Neural cell (in vitro differentiated cells): ENCODE results near the gene PPP3R1. TPM values are rescaled to one million over a fixed set of nuclear protein-coding genes. Genes with fewer than 3 reads are reported as not detected.

ENCODE experiments used
- H2AFZ ChIP-seq: fragments of 200-600, 300-800 bp; sonication (generic), shearing (Covaris generic); 2 replicates; pipeline ENCODE4 v1.6.0; 2014; ENCODE audit warnings: low read depth, mild to moderate bottlenecking, antibody characterized with exemption, low read length, moderate library complexity
- H3F3A ChIP-seq: fragments of 200-600 bp; shearing (Covaris generic); 2 replicates; pipeline ENCODE4 v1.6.1; 2016; ENCODE audit warnings: mild to moderate bottlenecking, moderate library complexity, mixed read lengths, antibody characterized with exemption, low read length; ENCODE audit not compliant: insufficient read depth, poor library complexity, severe bottlenecking
- H3K27ac ChIP-seq: fragments of 200-600, 300-800 bp; sonication (generic), shearing (Covaris generic); 2 replicates; pipeline ENCODE4 v1.5.1; 2014; ENCODE audit warnings: mild to moderate bottlenecking, low read length, moderate library complexity
- H3K27me3 ChIP-seq: fragments of 300-800, 200-600 bp; sonication (generic), shearing (Covaris generic); 2 replicates; pipeline ENCODE4 v1.6.0; 2014; ENCODE audit warnings: mild to moderate bottlenecking, low read depth, low read length, moderate library complexity; ENCODE audit not compliant: insufficient read depth
- H3K36me3 ChIP-seq: fragments of 300-800, 200-600 bp; sonication (generic), shearing (Covaris generic); 2 replicates; pipeline ENCODE4 v1.5.1; 2014; ENCODE audit warnings: mild to moderate bottlenecking, antibody characterized with exemption, low read length, moderate library complexity; ENCODE audit not compliant: insufficient read depth
- H3K4me2 ChIP-seq: fragments of 300-800, 200-600 bp; sonication (generic), shearing (Covaris generic); 2 replicates; pipeline ENCODE4 v1.6.0; 2014; ENCODE audit warnings: mild to moderate bottlenecking, low read length
- H3K4me3 ChIP-seq: fragments of 300-800, 200-600 bp; sonication (generic), shearing (Covaris generic); 2 replicates; pipeline ENCODE4 v1.5.1; 2014; ENCODE audit warnings: mild to moderate bottlenecking, low read length, moderate library complexity
- H3K79me2 ChIP-seq: fragments of 200-600 bp; shearing (Covaris generic); replicated peaks from 2 replicates; pipeline ENCODE4 v1.6.0; 2014; ENCODE audit warnings: mild to moderate bottlenecking, low read length, moderate library complexity; ENCODE audit not compliant: insufficient read depth
- H3K9ac ChIP-seq: fragments of 300-800, 200-600 bp; sonication (generic), shearing (Covaris generic); 2 replicates; pipeline ENCODE4 v1.6.1; 2016; ENCODE audit warnings: mild to moderate bottlenecking, low read length, mixed read lengths
- H3K9me2 ChIP-seq: fragments of 200-600 bp; shearing (Covaris generic); 2 replicates; pipeline ENCODE4 v1.6.1; 2016; ENCODE audit warnings: mild to moderate bottlenecking, low read length, mixed read lengths; ENCODE audit not compliant: insufficient read depth
- H3K9me3 ChIP-seq: fragments of 200-600, 300-800 bp; sonication (generic), shearing (Covaris generic); 2 replicates; pipeline ENCODE4 v1.6.1; 2016; ENCODE audit warnings: mild to moderate bottlenecking, mixed run types, low read length, moderate library complexity, mixed read lengths
- H4K20me1 ChIP-seq: fragments of 200-600 bp; shearing (Covaris generic); 2 replicates; pipeline ENCODE4 v1.6.1; 2016; ENCODE audit warnings: mild to moderate bottlenecking, mixed run types; ENCODE audit not compliant: insufficient read depth
- EP300 ChIP-seq: fragments of 450-650 bp; conservative IDR thresholded peaks from 2 replicates; pipeline ENCODE4 v1.6.1; 2014; ENCODE audit warnings: antibody characterized with exemption, mild to moderate bottlenecking, moderate library complexity; ENCODE audit not compliant: poor library complexity, severe bottlenecking
- EZH2 ChIP-seq: fragments of 200-600, 300-800 bp; shearing (Covaris generic), sonication (generic); IDR thresholded peaks from 2 replicates; pipeline ENCODE4 v1.6.1; 2014; ENCODE audit warnings: antibody characterized with exemption, low read length, borderline replicate concordance, mild to moderate bottlenecking; ENCODE audit not compliant: insufficient read depth, poor library complexity, severe bottlenecking
- MXI1 ChIP-seq: fragments of 450-650 bp; conservative IDR thresholded peaks from 2 replicates; pipeline ENCODE4 v1.6.1; 2014; ENCODE audit warnings: antibody characterized with exemption, mild to moderate bottlenecking; ENCODE audit not compliant: poor library complexity, severe bottlenecking
- POLR2AphosphoS5 ChIP-seq: IDR thresholded peaks from 2 replicates; pipeline ENCODE4 v1.6.1; 2012
- RAD21 ChIP-seq: fragments of 450-650 bp; conservative IDR thresholded peaks from 2 replicates; pipeline ENCODE4 v1.6.1; 2014; ENCODE audit warnings: antibody characterized with exemption, mild to moderate bottlenecking, moderate library complexity
- SMC3 ChIP-seq: fragments of 450-650 bp; conservative IDR thresholded peaks from 2 replicates; pipeline ENCODE4 v1.6.1; 2014; ENCODE audit warnings: antibody characterized with exemption, mild to moderate bottlenecking, moderate library complexity; ENCODE audit not compliant: poor library complexity
- TAF1 ChIP-seq: IDR thresholded peaks from 2 replicates; pipeline ENCODE4 v1.6.1; 2012; ENCODE audit warnings: low read depth
- polyA plus RNA-seq: library from polyadenylated mRNA; depleted of rRNA; stranded (reverse); fragments of >200 nt; gene quantifications from 2 replicates; pipeline ENCODE4 v1.2.3, GENCODE V29; 2014
- TF ChIP-seq, protein P1 (sequence below): IDR thresholded peaks from 2 replicates; pipeline ENCODE4 v1.6.1; 2012; ENCODE audit warnings: borderline replicate concordance
- TF ChIP-seq, protein P2 (sequence below): fragments of 450-650 bp; IDR thresholded peaks from 2 replicates; pipeline ENCODE4 v1.5.1; 2014; ENCODE audit warnings: antibody characterized with exemption, mild to moderate bottlenecking, moderate library complexity; ENCODE audit not compliant: poor library complexity, severe bottlenecking

Gene PPP3R1
- polyA plus RNA-seq, 1 donor from 2014 or later, result 45.3 TPM

DNA sequence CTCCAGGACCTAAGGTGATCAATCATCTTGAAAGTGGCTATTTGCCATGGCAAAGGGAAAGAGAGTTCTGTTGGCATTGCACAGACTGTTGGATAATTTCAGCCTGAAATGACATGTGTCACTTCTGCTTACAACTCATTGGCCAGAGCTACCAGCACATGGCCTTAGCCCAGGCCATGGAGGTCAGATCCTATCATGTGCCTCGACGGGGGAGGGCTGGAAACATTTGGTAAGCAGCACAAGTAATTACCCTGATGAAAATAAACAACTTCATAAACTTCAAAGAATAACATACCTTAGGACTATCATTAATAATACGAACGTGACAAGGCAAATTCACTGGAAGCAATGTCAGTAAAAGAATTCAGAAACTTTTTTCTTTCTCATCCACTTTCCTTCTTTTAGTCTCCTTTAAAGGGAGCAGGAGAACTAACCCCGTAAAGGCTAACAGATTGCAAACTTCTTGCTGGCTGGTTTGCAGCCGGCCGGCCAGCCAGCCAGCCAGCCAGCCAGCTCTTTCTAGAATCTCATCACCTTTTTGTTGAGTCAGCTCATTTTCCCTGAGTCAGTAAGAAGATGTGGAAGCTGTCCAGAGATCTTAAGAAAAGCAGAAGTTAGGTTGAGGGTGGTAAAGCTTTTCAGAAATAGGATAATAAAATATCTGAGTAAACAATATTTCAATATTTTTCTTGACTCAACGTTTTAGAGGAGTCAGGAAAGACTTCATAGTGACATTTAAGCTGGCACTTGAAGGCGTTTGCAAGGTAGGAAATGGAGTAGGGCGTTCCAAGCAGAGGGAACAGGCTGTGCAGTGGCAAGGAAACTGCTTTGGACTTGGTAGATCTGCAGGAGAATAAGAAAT lies 35.5 kb upstream of the PPP3R1 start:
- Histone ChIP-seq H3K79me2 (no peaks in the 10 kb centered on the region), H3F3A (no peaks in the 10 kb centered on the region), H2AFZ (no peak overlapping the region), H3K9ac (no peak overlapping the region), H4K20me1 (no peaks in the 10 kb centered on the region), H3K27me3 (no peaks in the 10 kb centered on the region), H3K9me3 (no peaks in the 10 kb centered on the region), H3K36me3 (no peaks in the 10 kb centered on the region), H3K27ac (no peak overlapping the region), H3K4me3 (no peak overlapping the region), H3K4me2 (no peak overlapping the region), H3K9me2 (no peaks in the 10 kb centered on the region)
- no peak for TF ChIP-seq MXI1
- TF ChIP-seq RAD21, result no peak
- TF ChIP-seq POLR2AphosphoS5, result no peak
- TF ChIP-seq, protein P1, sequence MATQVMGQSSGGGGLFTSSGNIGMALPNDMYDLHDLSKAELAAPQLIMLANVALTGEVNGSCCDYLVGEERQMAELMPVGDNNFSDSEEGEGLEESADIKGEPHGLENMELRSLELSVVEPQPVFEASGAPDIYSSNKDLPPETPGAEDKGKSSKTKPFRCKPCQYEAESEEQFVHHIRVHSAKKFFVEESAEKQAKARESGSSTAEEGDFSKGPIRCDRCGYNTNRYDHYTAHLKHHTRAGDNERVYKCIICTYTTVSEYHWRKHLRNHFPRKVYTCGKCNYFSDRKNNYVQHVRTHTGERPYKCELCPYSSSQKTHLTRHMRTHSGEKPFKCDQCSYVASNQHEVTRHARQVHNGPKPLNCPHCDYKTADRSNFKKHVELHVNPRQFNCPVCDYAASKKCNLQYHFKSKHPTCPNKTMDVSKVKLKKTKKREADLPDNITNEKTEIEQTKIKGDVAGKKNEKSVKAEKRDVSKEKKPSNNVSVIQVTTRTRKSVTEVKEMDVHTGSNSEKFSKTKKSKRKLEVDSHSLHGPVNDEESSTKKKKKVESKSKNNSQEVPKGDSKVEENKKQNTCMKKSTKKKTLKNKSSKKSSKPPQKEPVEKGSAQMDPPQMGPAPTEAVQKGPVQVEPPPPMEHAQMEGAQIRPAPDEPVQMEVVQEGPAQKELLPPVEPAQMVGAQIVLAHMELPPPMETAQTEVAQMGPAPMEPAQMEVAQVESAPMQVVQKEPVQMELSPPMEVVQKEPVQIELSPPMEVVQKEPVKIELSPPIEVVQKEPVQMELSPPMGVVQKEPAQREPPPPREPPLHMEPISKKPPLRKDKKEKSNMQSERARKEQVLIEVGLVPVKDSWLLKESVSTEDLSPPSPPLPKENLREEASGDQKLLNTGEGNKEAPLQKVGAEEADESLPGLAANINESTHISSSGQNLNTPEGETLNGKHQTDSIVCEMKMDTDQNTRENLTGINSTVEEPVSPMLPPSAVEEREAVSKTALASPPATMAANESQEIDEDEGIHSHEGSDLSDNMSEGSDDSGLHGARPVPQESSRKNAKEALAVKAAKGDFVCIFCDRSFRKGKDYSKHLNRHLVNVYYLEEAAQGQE, result no peak
- TF ChIP-seq, protein P2, sequence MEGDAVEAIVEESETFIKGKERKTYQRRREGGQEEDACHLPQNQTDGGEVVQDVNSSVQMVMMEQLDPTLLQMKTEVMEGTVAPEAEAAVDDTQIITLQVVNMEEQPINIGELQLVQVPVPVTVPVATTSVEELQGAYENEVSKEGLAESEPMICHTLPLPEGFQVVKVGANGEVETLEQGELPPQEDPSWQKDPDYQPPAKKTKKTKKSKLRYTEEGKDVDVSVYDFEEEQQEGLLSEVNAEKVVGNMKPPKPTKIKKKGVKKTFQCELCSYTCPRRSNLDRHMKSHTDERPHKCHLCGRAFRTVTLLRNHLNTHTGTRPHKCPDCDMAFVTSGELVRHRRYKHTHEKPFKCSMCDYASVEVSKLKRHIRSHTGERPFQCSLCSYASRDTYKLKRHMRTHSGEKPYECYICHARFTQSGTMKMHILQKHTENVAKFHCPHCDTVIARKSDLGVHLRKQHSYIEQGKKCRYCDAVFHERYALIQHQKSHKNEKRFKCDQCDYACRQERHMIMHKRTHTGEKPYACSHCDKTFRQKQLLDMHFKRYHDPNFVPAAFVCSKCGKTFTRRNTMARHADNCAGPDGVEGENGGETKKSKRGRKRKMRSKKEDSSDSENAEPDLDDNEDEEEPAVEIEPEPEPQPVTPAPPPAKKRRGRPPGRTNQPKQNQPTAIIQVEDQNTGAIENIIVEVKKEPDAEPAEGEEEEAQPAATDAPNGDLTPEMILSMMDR, result no peak
- TF ChIP-seq TAF1, result no peak
- TF ChIP-seq EP300, result no peak
- no peak for TF ChIP-seq EZH2
- no peak for TF ChIP-seq SMC3

DNA sequence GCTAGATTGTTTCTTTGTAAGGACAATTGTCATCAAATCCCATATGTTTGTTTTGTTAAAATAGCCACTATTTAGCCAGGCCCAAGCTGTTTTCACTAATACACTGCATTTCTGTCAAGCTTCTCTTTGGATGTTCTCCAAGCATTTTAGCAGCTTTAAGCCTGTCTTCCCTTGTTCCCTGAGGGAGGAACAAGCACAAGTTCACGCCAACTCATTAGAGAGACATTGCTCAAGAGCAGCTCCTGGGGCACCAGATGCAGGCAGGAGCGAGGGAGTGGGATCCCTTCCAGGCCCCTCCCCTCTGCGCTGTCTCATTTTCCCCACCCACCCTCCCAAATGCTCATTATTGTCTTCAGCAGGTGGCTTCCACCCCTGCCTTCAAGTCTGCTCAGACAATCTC lies 32.6 kb upstream of the PPP3R1 start:
- H3K79me2 ChIP-seq, result no peaks in the 10 kb centered on the region
- no peak overlapping the region for H2AFZ ChIP-seq
- no peaks in the 10 kb centered on the region for H3K9me2 ChIP-seq
- no peak overlapping the region for H3K9ac ChIP-seq
- H3K36me3 ChIP-seq, result no peaks in the 10 kb centered on the region
- TF ChIP-seq, protein P2, result no peak
- TF ChIP-seq TAF1 (no peak), RAD21 (no peak), SMC3 (no peak), EP300 (no peak), MXI1 (no peak), POLR2AphosphoS5 (no peak), EZH2 (no peak)
- TF ChIP-seq, protein P1, result no peak
- no peaks in the 10 kb centered on the region for H3K27me3 ChIP-seq
- H3K9me3 ChIP-seq, result no peaks in the 10 kb centered on the region
- no peaks in the 10 kb centered on the region for H4K20me1 ChIP-seq
- no peak overlapping the region for H3K4me3 ChIP-seq
- H3K4me2 ChIP-seq, result no peak overlapping the region
- no peak overlapping the region for H3K27ac ChIP-seq
- H3F3A ChIP-seq, result no peaks in the 10 kb centered on the region
